CD4-positive, alpha-beta memory T cell (primary cell): ENCODE measurements around the gene GJC1. TPM values are rescaled to one million over a fixed set of nuclear protein-coding genes. Genes with fewer than 3 reads are reported as not detected.

Experiments
- CTCF ChIA-PET: fragments of 350-600 bp; sonication (Branson Sonifier 250); formaldehyde crosslinking; loops from one replicate; lab custom pipeline; 2021; ENCODE audit warnings: inconsistent platforms; ENCODE audit not compliant: partially characterized antibody; lab: Charles Lee
- POLR2A ChIA-PET: fragments of 350-600 bp; sonication (Branson Sonifier 250); formaldehyde crosslinking; loops from one replicate; lab custom pipeline; 2021; ENCODE audit not compliant: partially characterized antibody; lab: Charles Lee
- DNase-seq, 5 donors: peaks; one replicate each; pipeline versions ENCODE4 v3.0.0 to v3.0.0-alpha.2; 2020 to 2022; ENCODE audit warnings: mixed read lengths in 1 of 5
- H3K27ac ChIP-seq: one replicate; pipeline ENCODE4 v1.7.0; 2013; ENCODE audit warnings: low read depth, low read length
- H3K27me3 ChIP-seq: 2 replicates; pipeline ENCODE4 v1.7.0; 2013; ENCODE audit warnings: mild to moderate bottlenecking, low read length, moderate library complexity; ENCODE audit not compliant: insufficient read depth
- H3K36me3 ChIP-seq: 2 replicates; pipeline ENCODE4 v1.7.0; 2013; ENCODE audit warnings: mild to moderate bottlenecking, low read length, moderate library complexity; ENCODE audit not compliant: insufficient read depth
- H3K4me1 ChIP-seq: 2 replicates; pipeline ENCODE4 v1.7.0; 2013; ENCODE audit warnings: mild to moderate bottlenecking, low read length, moderate library complexity; ENCODE audit not compliant: insufficient read depth
- H3K4me3 ChIP-seq, 2 donors: one replicate each; pipeline ENCODE4 v1.7.0; 2013; ENCODE audit warnings: low read length in 2 of 2, mild to moderate bottlenecking in 1 of 2
- H3K9me3 ChIP-seq, 2 donors: one replicate each; pipeline ENCODE4 v1.7.0; 2013; ENCODE audit warnings: low read length in 2 of 2, control low read depth in 1 of 2; ENCODE audit not compliant: control insufficient read depth in 1 of 2
- H3K27ac Mint-ChIP-seq, 7 donors: one replicate each; pipeline ENCODE4 v1.8.0; 2020 to 2021; ENCODE audit warnings: mixed read lengths in 7 of 7, mild to moderate bottlenecking in 6 of 7, inconsistent platforms in 3 of 7, moderate library complexity in 3 of 7
- H3K27me3 Mint-ChIP-seq, 2 donors: one replicate each; pipeline ENCODE4 v1.8.0; 2020 to 2021; ENCODE audit warnings: mixed read lengths in 2 of 2
- H3K36me3 Mint-ChIP-seq, 2 donors: one replicate each; pipeline ENCODE4 v1.8.0; 2020 to 2021; ENCODE audit warnings: mixed read lengths in 2 of 2, inconsistent platforms in 1 of 2, mild to moderate bottlenecking in 1 of 2
- H3K4me1 Mint-ChIP-seq, 4 donors: one replicate each; pipeline ENCODE4 v1.8.0; 2020 to 2021; ENCODE audit warnings: mixed read lengths in 4 of 4, mild to moderate bottlenecking in 1 of 4
- H3K4me3 Mint-ChIP-seq, 8 donors: one replicate each; pipeline ENCODE4 v1.8.0; 2020 to 2021; ENCODE audit warnings: mixed read lengths in 8 of 8, mild to moderate bottlenecking in 7 of 8, moderate library complexity in 6 of 8, inconsistent platforms in 3 of 8
- H3K9me3 Mint-ChIP-seq, 8 donors: one replicate each; pipeline ENCODE4 v1.8.0; 2020 to 2021; ENCODE audit warnings: mixed read lengths in 8 of 8, mild to moderate bottlenecking in 5 of 8, inconsistent platforms in 3 of 8, moderate library complexity in 1 of 8
- intact Hi-C: fragments of 100-400 bp; cut with micrococcal nuclease; formaldehyde crosslinking; loops from one replicate; pipeline ENCODE4 v1.15.1; 2023
- polyA plus RNA-seq, 2 donors: library from polyadenylated mRNA; unstranded; fragments of 300-500 nt; fragmentation: Illumina TruSeq; gene quantifications; one replicate each; pipeline ENCODE4 v1.2.3, GENCODE V29; 2021
- total RNA-seq, 2 experiments: library from RNA; stranded (reverse); gene quantifications; one replicate each; pipeline ENCODE4 v1.2.3, GENCODE V29; 2021

The GJC1 gene
- total and polyA plus RNA-seq, 4 experiments from 2014 or later = not detected

GRCh38 chr17:44807093-44807816 lies 22.8 kb downstream of the GJC1 start:
- Mint-ChIP-seq H3K4me3 (no peak overlapping the region), H3K27me3 (peaks cover 9 to 32% of the 10 kb centered on the region in 2 donors)

DNA sequence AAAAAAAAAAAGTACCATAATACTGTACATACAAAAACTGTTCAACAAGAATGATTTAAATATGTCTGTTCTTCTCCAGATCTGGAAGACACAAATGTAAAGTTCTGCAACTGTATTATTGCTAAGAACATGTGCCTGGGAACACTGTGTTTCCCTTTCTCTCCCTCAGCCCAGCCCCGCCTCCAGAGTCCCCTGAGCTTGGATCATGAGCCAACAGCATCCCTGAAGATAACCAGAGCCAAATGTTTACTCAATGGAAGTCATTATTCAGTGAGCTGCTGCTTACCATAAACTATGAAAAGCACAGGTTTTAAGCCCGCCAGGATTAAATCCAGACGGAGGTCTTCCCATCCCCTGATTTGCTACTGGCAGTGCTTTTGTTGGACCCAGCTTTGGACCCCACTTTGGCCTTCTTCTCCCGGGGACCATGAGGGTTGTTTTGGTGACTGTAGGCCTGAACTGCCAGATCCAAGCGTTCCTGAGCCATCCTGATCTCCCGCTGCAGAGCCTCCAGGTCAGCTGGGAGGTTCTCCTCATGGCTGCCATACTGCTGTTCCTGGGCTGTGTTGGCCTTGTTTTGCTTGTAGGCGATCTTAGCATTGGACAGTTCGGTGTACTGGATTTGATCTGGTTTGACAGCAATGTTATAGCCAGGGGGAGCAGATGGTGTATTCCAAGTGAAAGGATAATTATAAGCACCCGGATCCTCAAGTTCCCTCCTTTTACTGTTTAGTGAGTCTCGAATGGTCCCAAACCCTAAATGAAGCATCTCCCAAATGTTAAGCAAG lies 25.6 kb downstream of the GJC1 start:
- H3K4me1 ChIP-seq = no peaks in the 10 kb centered on the region
- H3K4me3 ChIP-seq = no peak overlapping the region
- CTCF ChIA-PET = no interaction called here
- Mint-ChIP-seq H3K36me3 (no peaks in the 10 kb centered on the region), H3K4me1 (no peaks in the 10 kb centered on the region), H3K27ac (no peak overlapping the region), H3K4me3 (no peak overlapping the region), H3K27me3 (peaks cover 11 to 33% of the 10 kb centered on the region in 2 donors), H3K9me3 (no peaks in the 10 kb centered on the region)
- no peak overlapping the region for H3K27ac ChIP-seq
- DNase-seq = no peak
- no peaks in the 10 kb centered on the region for H3K9me3 ChIP-seq
- H3K36me3 ChIP-seq = no peaks in the 10 kb centered on the region
- POLR2A ChIA-PET = no interaction called here
- intact Hi-C loops = no loop called here
- H3K27me3 ChIP-seq = no peaks in the 10 kb centered on the region

More at GRCh38 chr17:44807093-44807816, 22.8 kb downstream of the GJC1 start:
- intact Hi-C loops = no loop called here
- Histone ChIP-seq H3K4me3 (no peak overlapping the region), H3K4me1 (no peaks in the 10 kb centered on the region), H3K9me3 (no peaks in the 10 kb centered on the region), H3K36me3 (no peaks in the 10 kb centered on the region), H3K27ac (no peak overlapping the region), H3K27me3 (no peaks in the 10 kb centered on the region)
- ChIA-PET CTCF (no interaction called here), POLR2A (no interaction called here)
- H3K27ac Mint-ChIP-seq = no peak overlapping the region
- no peaks in the 10 kb centered on the region for H3K4me1 Mint-ChIP-seq
- DNase-seq = no peak
- H3K36me3 Mint-ChIP-seq = no peaks in the 10 kb centered on the region
- H3K9me3 Mint-ChIP-seq = no peaks in the 10 kb centered on the region

- CTCF ChIA-PET = no interaction called here
- H3K4me3 ChIP-seq = no peak overlapping the region
- no peak for DNase-seq
- H3K27ac ChIP-seq = no peak overlapping the region
- intact Hi-C loops = no loop called here
- POLR2A ChIA-PET = no interaction called here
- no peaks in the 10 kb centered on the region for H3K4me1 ChIP-seq
- H3K4me1 Mint-ChIP-seq = no peaks in the 10 kb centered on the region
- no peak overlapping the region for H3K27ac Mint-ChIP-seq
- no peaks in the 10 kb centered on the region for H3K9me3 ChIP-seq
- H3K36me3 Mint-ChIP-seq = no peaks in the 10 kb centered on the region
- H3K36me3 ChIP-seq = no peaks in the 10 kb centered on the region
- no peaks in the 10 kb centered on the region for H3K27me3 ChIP-seq
- H3K4me3 Mint-ChIP-seq = no peak overlapping the region
- peaks cover 7 to 24% of the 10 kb centered on the region in 2 donors for H3K27me3 Mint-ChIP-seq
- no peaks in the 10 kb centered on the region for H3K9me3 Mint-ChIP-seq
Measured at GRCh38 chr17:44801880-44802279, 28.2 kb downstream of the GJC1 start.

DNA sequence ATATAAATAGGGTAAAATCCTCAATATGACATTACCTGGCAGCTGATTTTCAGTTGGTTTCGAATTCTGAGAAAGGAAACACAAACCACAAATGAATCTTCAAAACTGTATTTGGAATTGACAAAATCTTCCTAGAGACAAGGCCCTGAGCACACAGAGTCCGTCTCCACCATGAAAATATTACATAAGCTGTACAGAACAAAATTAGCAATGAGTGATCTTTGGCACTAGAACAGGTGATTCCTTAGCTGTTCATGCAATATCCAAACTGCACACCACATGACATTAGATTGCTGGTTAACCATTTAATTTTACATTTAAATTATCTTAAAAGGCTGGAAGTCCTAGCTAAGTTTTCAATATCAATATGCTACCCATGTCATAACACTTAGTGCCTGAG lies 31.7 kb downstream of the GJC1 start:
- CTCF ChIA-PET = interaction anchor here (0.9 to 1.5 kb wide), 2 partner anchors 28 to 67 kb away, joined by 3 to 6 read pairs; no protein-coding TSS in a partner anchor
- H3K27me3 ChIP-seq = no peaks in the 10 kb centered on the region
- Mint-ChIP-seq H3K36me3 (no peaks in the 10 kb centered on the region), H3K4me1 (no peaks in the 10 kb centered on the region), H3K9me3 (no peaks in the 10 kb centered on the region), H3K4me3 (no peak overlapping the region), H3K27me3 (peaks cover 3 to 12% of the 10 kb centered on the region in 2 donors), H3K27ac (no peak overlapping the region)
- no peaks in the 10 kb centered on the region for H3K4me1 ChIP-seq
- POLR2A ChIA-PET = no interaction called here
- no peak for DNase-seq
- H3K27ac ChIP-seq = no peak overlapping the region
- intact Hi-C loops = no loop called here
- no peaks in the 10 kb centered on the region for H3K9me3 ChIP-seq
- H3K4me3 ChIP-seq = no peak overlapping the region
- H3K36me3 ChIP-seq = no peaks in the 10 kb centered on the region

GRCh38 chr17:44797802-44798201 lies 32.3 kb downstream of the GJC1 start:
- H3K27ac ChIP-seq = no peak overlapping the region
- POLR2A ChIA-PET = no interaction called here
- CTCF ChIA-PET = interaction anchor here (0.9 to 1.5 kb wide), 2 partner anchors 29 to 68 kb away, joined by 3 to 6 read pairs; no protein-coding TSS in a partner anchor
- DNase-seq = no peak
- intact Hi-C loops = no loop called here
- H3K4me3 ChIP-seq = no peak overlapping the region
- no peaks in the 10 kb centered on the region for H3K4me1 Mint-ChIP-seq
- H3K27ac Mint-ChIP-seq = no peak overlapping the region
- H3K36me3 ChIP-seq = no peaks in the 10 kb centered on the region
- no peaks in the 10 kb centered on the region for H3K9me3 Mint-ChIP-seq
- H3K4me3 Mint-ChIP-seq = no peak overlapping the region
- H3K27me3 ChIP-seq = no peaks in the 10 kb centered on the region
- no peaks in the 10 kb centered on the region for H3K36me3 Mint-ChIP-seq
- no peaks in the 10 kb centered on the region for H3K9me3 ChIP-seq
- H3K27me3 Mint-ChIP-seq = peaks cover 4 to 13% of the 10 kb centered on the region in 2 donors
- H3K4me1 ChIP-seq = no peaks in the 10 kb centered on the region

- ChIA-PET CTCF (interaction anchor here (1.2 kb wide), 1 partner anchor 21 kb away, joined by 3 read pairs; no protein-coding TSS in a partner anchor), POLR2A (no interaction called here)
- intact Hi-C loops = no loop called here
- Mint-ChIP-seq H3K27me3 (peaks cover 5 to 10% of the 10 kb centered on the region in 2 donors), H3K4me3 (no peak overlapping the region), H3K27ac (no peak overlapping the region), H3K4me1 (no peaks in the 10 kb centered on the region), H3K36me3 (no peaks in the 10 kb centered on the region), H3K9me3 (no peaks in the 10 kb centered on the region)
- DNase-seq = no peak
- Histone ChIP-seq H3K4me1 (no peaks in the 10 kb centered on the region), H3K27ac (no peak overlapping the region), H3K4me3 (no peak overlapping the region), H3K9me3 (no peaks in the 10 kb centered on the region), H3K36me3 (no peaks in the 10 kb centered on the region), H3K27me3 (no peaks in the 10 kb centered on the region)
Measured at GRCh38 chr17:44796731-44797130, 33.4 kb downstream of the GJC1 start.

- Histone ChIP-seq H3K27me3 (no peaks in the 10 kb centered on the region), H3K27ac (no peak overlapping the region), H3K36me3 (no peaks in the 10 kb centered on the region), H3K4me1 (no peaks in the 10 kb centered on the region), H3K4me3 (no peak overlapping the region), H3K9me3 (no peaks in the 10 kb centered on the region)
- CTCF ChIA-PET = no interaction called here
- no peak overlapping the region for H3K4me3 Mint-ChIP-seq
- H3K27me3 Mint-ChIP-seq = peaks cover 5 to 10% of the 10 kb centered on the region in 2 donors
- POLR2A ChIA-PET = no interaction called here
- H3K9me3 Mint-ChIP-seq = no peaks in the 10 kb centered on the region
- intact Hi-C loops = no loop called here
- no peaks in the 10 kb centered on the region for H3K36me3 Mint-ChIP-seq
- H3K27ac Mint-ChIP-seq = no peak overlapping the region
- DNase-seq = no peak
- no peaks in the 10 kb centered on the region for H3K4me1 Mint-ChIP-seq
Measured at GRCh38 chr17:44795928-44796327, 34.2 kb downstream of the GJC1 start.
